Progenitor cell of endocrine pancreas (in vitro differentiated cells): ENCODE data around the gene RRP15. TPM values are rescaled to one million over a fixed set of nuclear protein-coding genes. Genes with fewer than 3 reads are reported as not detected.
A peak's percentile ranks its signal among the peaks of the same experiment; 100 is the strongest.

Source experiments
- DNase-seq: peaks from one replicate; pipeline ENCODE4 v3.0.0; 2021; ENCODE audit warnings: low spot score; ENCODE audit not compliant: unreplicated experiment
- H3K27ac Mint-ChIP-seq: 2 replicates; pipeline ENCODE4 v1.8.0; 2021; ENCODE audit warnings: mild to moderate bottlenecking, moderate library complexity, mixed read lengths
- H3K27me3 Mint-ChIP-seq: 2 replicates; pipeline ENCODE4 v1.8.0; 2021; ENCODE audit warnings: mixed read lengths
- H3K36me3 Mint-ChIP-seq: 2 replicates; pipeline ENCODE4 v1.8.0; 2022; ENCODE audit warnings: mixed read lengths; ENCODE audit not compliant: insufficient read depth
- H3K4me1 Mint-ChIP-seq: 2 replicates; pipeline ENCODE4 v1.8.0; 2021; ENCODE audit warnings: low read depth, mixed read lengths
- H3K4me3 Mint-ChIP-seq: 2 replicates; pipeline ENCODE4 v1.8.0; 2021; ENCODE audit warnings: low read depth, mild to moderate bottlenecking, moderate library complexity, mixed read lengths
- H3K9me3 Mint-ChIP-seq: 2 replicates; pipeline ENCODE4 v1.8.0; 2021; ENCODE audit warnings: low read depth, mixed read lengths
- total RNA-seq: library from RNA; stranded (reverse); gene quantifications from 2 replicates; pipeline ENCODE4 v1.2.1, GENCODE V29; 2021
- TF ChIP-seq, protein P1 (sequence below): fragments of 200-600 bp; sonication (generic); IDR thresholded peaks from one replicate; pipeline ENCODE4 v1.5.0; 2021; ENCODE audit warnings: antibody characterized with exemption, mild to moderate bottlenecking; ENCODE audit not compliant: unreplicated experiment

The RRP15 gene
- total RNA-seq, 1 donor from 2014 or later, result 24.6 TPM

DNA sequence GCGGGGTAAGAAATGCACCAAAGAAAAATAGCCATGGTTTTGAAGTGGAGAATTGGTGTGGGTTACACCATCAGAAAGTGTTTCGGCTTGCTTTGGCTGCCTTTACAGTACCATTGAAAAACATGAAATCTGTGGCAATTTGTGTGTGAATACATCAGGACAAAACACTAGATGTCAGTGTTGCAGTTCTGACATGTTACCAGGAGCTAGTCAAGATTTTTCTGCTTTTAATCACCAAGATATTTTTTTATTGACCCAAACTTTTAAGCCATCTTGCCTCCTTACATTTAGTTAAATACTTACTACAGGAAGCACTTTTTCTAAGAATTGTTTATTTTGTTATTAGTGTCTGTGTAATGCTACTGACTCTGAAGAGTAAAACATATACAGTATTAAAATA lies 14.3 kb downstream of the RRP15 start:
- Mint-ChIP-seq H3K9me3 (no peaks in the 10 kb centered on the region), H3K4me1 (peaks cover 41% of the 10 kb centered on the region), H3K36me3 (no peaks in the 10 kb centered on the region), H3K4me3 (no peak overlapping the region), H3K27ac (no peak overlapping the region), H3K27me3 (no peaks in the 10 kb centered on the region)
- TF ChIP-seq, protein P1, sequence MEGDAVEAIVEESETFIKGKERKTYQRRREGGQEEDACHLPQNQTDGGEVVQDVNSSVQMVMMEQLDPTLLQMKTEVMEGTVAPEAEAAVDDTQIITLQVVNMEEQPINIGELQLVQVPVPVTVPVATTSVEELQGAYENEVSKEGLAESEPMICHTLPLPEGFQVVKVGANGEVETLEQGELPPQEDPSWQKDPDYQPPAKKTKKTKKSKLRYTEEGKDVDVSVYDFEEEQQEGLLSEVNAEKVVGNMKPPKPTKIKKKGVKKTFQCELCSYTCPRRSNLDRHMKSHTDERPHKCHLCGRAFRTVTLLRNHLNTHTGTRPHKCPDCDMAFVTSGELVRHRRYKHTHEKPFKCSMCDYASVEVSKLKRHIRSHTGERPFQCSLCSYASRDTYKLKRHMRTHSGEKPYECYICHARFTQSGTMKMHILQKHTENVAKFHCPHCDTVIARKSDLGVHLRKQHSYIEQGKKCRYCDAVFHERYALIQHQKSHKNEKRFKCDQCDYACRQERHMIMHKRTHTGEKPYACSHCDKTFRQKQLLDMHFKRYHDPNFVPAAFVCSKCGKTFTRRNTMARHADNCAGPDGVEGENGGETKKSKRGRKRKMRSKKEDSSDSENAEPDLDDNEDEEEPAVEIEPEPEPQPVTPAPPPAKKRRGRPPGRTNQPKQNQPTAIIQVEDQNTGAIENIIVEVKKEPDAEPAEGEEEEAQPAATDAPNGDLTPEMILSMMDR, result peak; percentile 59
- DNase-seq, result no peak

DNA sequence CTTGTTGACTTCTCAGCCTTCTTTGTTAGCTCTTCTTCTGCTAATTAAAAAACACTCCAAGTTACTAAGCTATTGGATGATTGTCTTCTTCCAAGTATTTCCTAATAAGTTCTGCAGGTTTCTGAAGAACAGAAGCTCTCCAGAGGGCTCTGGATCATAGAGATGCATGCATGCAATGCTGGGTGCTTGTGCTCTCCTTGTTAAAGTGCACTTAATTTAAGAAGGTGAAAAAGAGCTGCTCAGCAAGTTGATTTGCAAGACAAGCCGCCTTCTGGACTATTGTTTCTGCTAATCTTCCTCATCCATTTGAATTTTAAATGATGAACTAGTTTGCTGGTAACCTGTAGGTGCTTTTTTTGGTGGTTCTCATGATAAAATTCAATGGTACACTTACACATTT lies 16.1 kb downstream of the RRP15 start:
- Mint-ChIP-seq H3K4me1 (peaks cover 44% of the 10 kb centered on the region), H3K27me3 (no peaks in the 10 kb centered on the region), H3K36me3 (peaks cover 2% of the 10 kb centered on the region), H3K4me3 (no peak overlapping the region), H3K9me3 (no peaks in the 10 kb centered on the region), H3K27ac (no peak overlapping the region)
- no peak for DNase-seq
- TF ChIP-seq, protein P1, result no peak

DNA sequence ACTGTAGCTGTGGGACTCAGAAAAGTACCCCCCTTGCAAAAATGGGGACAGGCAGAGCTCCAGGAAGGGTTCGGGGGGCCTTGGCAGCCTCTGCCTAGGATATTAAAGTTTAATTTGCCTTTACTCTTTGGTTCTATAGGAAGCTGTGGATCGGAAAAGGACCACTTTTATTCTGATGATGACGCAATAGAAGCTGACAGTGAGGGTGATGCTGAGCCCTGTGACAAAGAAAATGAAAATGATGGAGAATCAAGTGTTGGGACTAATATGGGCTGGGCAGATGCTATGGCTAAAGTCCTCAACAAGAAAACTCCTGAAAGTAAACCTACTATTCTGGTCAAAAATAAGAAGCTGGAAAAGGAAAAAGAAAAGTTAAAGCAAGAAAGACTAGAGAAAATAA lies 17.1 kb downstream of the RRP15 start:
- no peak overlapping the region for H3K4me3 Mint-ChIP-seq
- H3K27me3 Mint-ChIP-seq, result no peaks in the 10 kb centered on the region
- peaks cover 3% of the 10 kb centered on the region for H3K36me3 Mint-ChIP-seq
- H3K9me3 Mint-ChIP-seq, result no peaks in the 10 kb centered on the region
- H3K4me1 Mint-ChIP-seq, result peaks cover 40% of the 10 kb centered on the region
- TF ChIP-seq, protein P1, result no peak
- no peak for DNase-seq
- peak overlapping the region; percentile 57 for H3K27ac Mint-ChIP-seq

DNA sequence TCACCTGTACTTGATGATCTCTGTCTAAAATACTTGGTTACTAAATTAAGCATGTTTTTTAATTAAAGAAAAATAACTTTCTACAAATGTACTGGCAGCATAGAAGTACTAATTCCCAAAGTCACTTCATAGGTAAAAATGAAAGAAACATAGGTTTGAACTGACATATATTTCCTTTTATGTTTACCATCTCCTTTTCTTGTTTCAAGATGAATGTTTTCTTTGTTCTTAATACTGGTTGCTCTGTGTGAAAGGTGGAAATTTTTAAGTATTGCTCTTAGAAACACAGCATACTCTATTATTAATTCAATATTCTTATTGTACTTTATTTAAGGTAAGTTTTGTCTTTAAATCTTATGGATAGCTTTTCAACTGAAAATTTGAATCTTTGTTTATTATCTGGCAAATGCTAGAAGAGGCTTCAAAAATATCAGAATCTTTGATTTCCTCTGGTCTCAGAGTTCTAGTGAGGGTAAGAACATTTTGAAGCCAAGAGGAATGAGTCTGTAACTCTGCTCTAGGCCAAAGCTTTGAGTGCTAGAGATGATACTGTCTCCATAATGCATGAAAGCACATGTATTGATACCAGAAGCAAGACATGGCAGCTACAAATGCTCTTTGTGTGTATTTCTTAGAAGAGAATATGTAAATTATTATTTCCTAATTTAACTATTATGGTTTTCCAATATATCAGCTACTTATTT lies 18.2 kb downstream of the RRP15 start:
- TF ChIP-seq, protein P1, result no peak
- Mint-ChIP-seq H3K4me1 (peaks cover 32% of the 10 kb centered on the region), H3K27me3 (no peaks in the 10 kb centered on the region), H3K9me3 (no peaks in the 10 kb centered on the region), H3K27ac (no peak overlapping the region), H3K36me3 (peaks cover 8% of the 10 kb centered on the region), H3K4me3 (no peak overlapping the region)
- no peak for DNase-seq

- TF ChIP-seq, protein P1, result no peak
Observed at GRCh38 chr1:218304281-218305039, 19.4 kb downstream of the RRP15 start.

More at GRCh38 chr1:218304281-218305039, 19.4 kb downstream of the RRP15 start:
- H3K9me3 Mint-ChIP-seq, result no peaks in the 10 kb centered on the region
- H3K36me3 Mint-ChIP-seq, result peaks cover 10% of the 10 kb centered on the region
- peaks cover 27% of the 10 kb centered on the region for H3K4me1 Mint-ChIP-seq
- DNase-seq, result no peak
- no peak overlapping the region for H3K4me3 Mint-ChIP-seq
- H3K27ac Mint-ChIP-seq, result peak overlapping the region; percentile 67
- no peaks in the 10 kb centered on the region for H3K27me3 Mint-ChIP-seq
